Mesendoderm (in vitro differentiated cells): Measurements from ENCODE around the gene SEC61B.

Experiments
- DNase-seq: peaks from one replicate; pipeline ENCODE4 v3.0.0; 2013
- H2AK5ac ChIP-seq: 2 replicates; pipeline ENCODE4 v1.6.1; 2013; ENCODE audit warnings: low read length, inconsistent platforms
- H2BK120ac ChIP-seq: 2 replicates; pipeline ENCODE4 v1.6.1; 2013; ENCODE audit warnings: low read depth, mild to moderate bottlenecking, low read length, moderate library complexity, mixed read lengths
- H2BK15ac ChIP-seq: replicated peaks from 2 replicates; pipeline ENCODE4 v1.6.1; 2013; ENCODE audit warnings: low read depth, mild to moderate bottlenecking, moderate library complexity
- H2BK5ac ChIP-seq: 2 replicates; pipeline ENCODE4 v1.6.1; 2013; ENCODE audit warnings: low read length, inconsistent platforms
- H3K18ac ChIP-seq: 2 replicates; pipeline ENCODE4 v1.6.1; 2013; ENCODE audit warnings: mild to moderate bottlenecking, low read length, mixed read lengths
- H3K23ac ChIP-seq: one replicate; pipeline ENCODE4 v1.6.1; 2013; ENCODE audit warnings: low read length
- H3K27ac ChIP-seq: 2 replicates; pipeline ENCODE4 v1.5.1; 2013; ENCODE audit warnings: low read depth, mild to moderate bottlenecking, inconsistent platforms, low read length, moderate library complexity
- H3K27me3 ChIP-seq: 2 replicates; pipeline ENCODE4 v1.6.1; 2013; ENCODE audit warnings: low read length, control low read depth, mild to moderate bottlenecking, inconsistent platforms; ENCODE audit not compliant: insufficient read depth, poor library complexity
- H3K36me3 ChIP-seq: 2 replicates; pipeline ENCODE4 v1.6.1; 2013; ENCODE audit warnings: low read length, inconsistent platforms; ENCODE audit not compliant: control insufficient read depth, insufficient read depth
- H3K4ac ChIP-seq: one replicate; pipeline ENCODE4 v1.6.1; 2013; ENCODE audit warnings: low read depth, mild to moderate bottlenecking, low read length, moderate library complexity
- H3K4me1 ChIP-seq: 2 replicates; pipeline ENCODE4 v1.6.1; 2013; ENCODE audit warnings: low read depth, low read length, inconsistent platforms; ENCODE audit not compliant: control insufficient read depth
- H3K4me2 ChIP-seq: 2 replicates; pipeline ENCODE4 v1.6.1; 2013; ENCODE audit warnings: low read length
- H3K4me3 ChIP-seq: 2 replicates; pipeline ENCODE4 v1.5.1; 2013; ENCODE audit warnings: mild to moderate bottlenecking, low read length
- H3K56ac ChIP-seq: one replicate; pipeline ENCODE4 v1.6.1; 2013; ENCODE audit warnings: low read length
- H3K79me1 ChIP-seq: 2 replicates; pipeline ENCODE4 v1.6.1; 2013; ENCODE audit warnings: low read length, inconsistent platforms
- H3K79me2 ChIP-seq: 2 replicates; pipeline ENCODE4 v1.6.1; 2013; ENCODE audit warnings: mild to moderate bottlenecking, low read length; ENCODE audit not compliant: control insufficient read depth, insufficient read depth
- H3K9ac ChIP-seq: 2 replicates; pipeline ENCODE4 v1.6.1; 2013; ENCODE audit warnings: low read length, inconsistent platforms
- H4K5ac ChIP-seq: one replicate; pipeline ENCODE4 v1.6.1; 2013; ENCODE audit warnings: low read length
- H4K8ac ChIP-seq: one replicate; pipeline ENCODE4 v1.6.1; 2013; ENCODE audit warnings: low read depth, mild to moderate bottlenecking, control low read depth, low read length, moderate library complexity
- WGBS: extraction: QIAGEN DNeasy Blood & Tissue Kit; methylation state at CpG from one replicate; pipeline ENCODE4 v1.1.7; 2013; ENCODE audit warnings: low lambda C conversion rate, missing lambda C conversion rate; ENCODE audit not compliant: insufficient coverage; ENCODE audit errors: extremely low coverage; 5-methylcytosine and 5-hydroxymethylcytosine counted together

Gene SEC61B

DNA sequence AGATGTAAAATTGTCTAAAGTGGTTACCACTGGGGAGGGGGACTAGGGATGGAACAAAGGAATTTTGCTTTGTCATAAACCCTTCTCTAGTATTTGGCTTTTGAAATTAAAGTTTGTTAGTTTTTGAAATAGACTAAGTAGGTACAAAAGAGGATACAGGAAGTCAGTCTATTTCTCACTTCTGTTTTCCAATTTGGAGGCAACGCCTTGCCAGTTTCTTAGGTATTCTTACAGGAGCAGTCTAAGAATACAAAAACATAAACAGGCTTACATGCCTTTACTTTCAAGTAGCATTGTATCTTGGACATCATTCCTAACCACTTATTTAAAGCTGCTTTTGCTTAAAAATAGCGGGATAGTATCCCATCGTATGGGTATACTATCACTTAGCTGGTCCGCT, 34.8 kb upstream of the SEC61B start:
- H3K27ac ChIP-seq: no peak overlapping the region
- no peak overlapping the region for H3K18ac ChIP-seq
- H3K4me3 ChIP-seq: no peak overlapping the region
- no peak overlapping the region for H3K23ac ChIP-seq
- no peak overlapping the region for H2AK5ac ChIP-seq
- no peak overlapping the region for H3K4me2 ChIP-seq
- WGBS: no CpG with 5 or more reads among the region's 4 CpGs
- no peak overlapping the region for H4K5ac ChIP-seq
- no peak overlapping the region for H4K8ac ChIP-seq
- no peak for DNase-seq
- no peak overlapping the region for H3K56ac ChIP-seq
- H2BK5ac ChIP-seq: no peak overlapping the region
- no peaks in the 10 kb centered on the region for H3K79me1 ChIP-seq
- no peak overlapping the region for H3K9ac ChIP-seq
- no peak overlapping the region for H2BK120ac ChIP-seq
- no peak overlapping the region for H2BK15ac ChIP-seq
- H3K79me2 ChIP-seq: no peaks in the 10 kb centered on the region
- no peaks in the 10 kb centered on the region for H3K36me3 ChIP-seq
- H3K4me1 ChIP-seq: no peaks in the 10 kb centered on the region
- H3K27me3 ChIP-seq: no peaks in the 10 kb centered on the region
- H3K4ac ChIP-seq: no peak overlapping the region

GRCh38 chr9:99189186-99189585, 32.9 kb upstream of the SEC61B start:
- Histone ChIP-seq H3K79me2 (no peaks in the 10 kb centered on the region), H3K27me3 (no peaks in the 10 kb centered on the region), H2BK120ac (no peak overlapping the region), H3K4ac (no peak overlapping the region), H2AK5ac (no peak overlapping the region), H2BK15ac (no peak overlapping the region), H4K8ac (no peak overlapping the region), H3K36me3 (no peaks in the 10 kb centered on the region), H3K56ac (no peak overlapping the region), H3K27ac (no peak overlapping the region), H3K18ac (no peak overlapping the region), H3K4me3 (no peak overlapping the region), H2BK5ac (no peak overlapping the region), H3K23ac (no peak overlapping the region), H4K5ac (no peak overlapping the region), H3K79me1 (no peaks in the 10 kb centered on the region), H3K4me1 (no peaks in the 10 kb centered on the region), H3K4me2 (no peak overlapping the region), H3K9ac (no peak overlapping the region)
- no CpG with 5 or more reads among the region's 2 CpGs for WGBS
- no peak for DNase-seq

GRCh38 chr9:99189887-99190596, 32.0 kb upstream of the SEC61B start:
- Histone ChIP-seq H3K23ac (no peak overlapping the region), H3K27me3 (no peaks in the 10 kb centered on the region), H2BK120ac (no peak overlapping the region), H2AK5ac (no peak overlapping the region), H3K4me2 (no peak overlapping the region), H2BK15ac (no peak overlapping the region), H3K4ac (no peak overlapping the region), H3K9ac (no peak overlapping the region), H3K4me3 (no peak overlapping the region), H3K79me1 (no peaks in the 10 kb centered on the region), H3K79me2 (no peaks in the 10 kb centered on the region), H4K5ac (no peak overlapping the region), H3K36me3 (no peaks in the 10 kb centered on the region), H3K27ac (no peak overlapping the region), H3K56ac (no peak overlapping the region), H3K4me1 (no peaks in the 10 kb centered on the region), H3K18ac (no peak overlapping the region), H2BK5ac (no peak overlapping the region), H4K8ac (no peak overlapping the region)
- DNase-seq: no peak
- no CpG with 5 or more reads among the region's 8 CpGs for WGBS

DNA sequence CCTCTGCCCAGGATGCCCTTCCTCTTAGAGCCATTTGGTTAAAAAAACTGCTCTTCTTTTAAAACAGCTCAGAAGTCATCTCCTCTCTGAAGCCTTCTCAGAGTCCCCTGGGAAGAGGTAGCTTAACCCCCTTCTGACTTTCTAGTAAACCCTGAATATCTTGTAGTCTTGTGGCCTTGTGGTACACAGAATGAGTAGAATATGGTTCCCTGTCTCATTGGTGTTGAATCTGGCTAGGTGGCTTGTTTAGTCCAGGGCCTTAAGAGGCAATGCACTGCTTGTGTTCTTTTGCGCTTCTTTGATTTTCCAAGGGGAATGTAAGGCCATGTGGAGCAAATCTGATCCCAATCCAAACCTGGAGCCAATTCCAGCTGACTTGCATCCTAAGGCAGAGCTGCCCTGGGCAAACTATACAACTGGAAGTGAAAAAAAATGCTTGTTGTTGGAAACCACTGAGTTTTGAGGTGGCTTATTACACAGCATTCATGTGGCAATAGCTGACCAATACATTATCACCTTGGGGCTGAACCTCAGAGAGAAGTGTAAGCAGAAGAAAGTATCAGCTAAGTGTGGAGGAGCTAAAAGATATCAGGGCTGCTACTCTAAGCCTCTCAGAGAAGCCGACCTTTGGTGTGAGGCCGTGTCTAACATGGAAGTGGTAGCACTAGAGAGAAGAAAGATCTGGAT, 31.3 kb upstream of the SEC61B start:
- Histone ChIP-seq H4K8ac (no peak overlapping the region), H3K4ac (no peak overlapping the region), H4K5ac (no peak overlapping the region), H2BK15ac (no peak overlapping the region), H3K4me3 (no peak overlapping the region), H3K4me1 (no peaks in the 10 kb centered on the region), H3K4me2 (no peak overlapping the region), H2BK5ac (no peak overlapping the region), H3K18ac (no peak overlapping the region), H3K79me2 (no peaks in the 10 kb centered on the region), H2AK5ac (no peak overlapping the region), H3K27me3 (no peaks in the 10 kb centered on the region), H3K27ac (no peak overlapping the region), H3K36me3 (no peaks in the 10 kb centered on the region), H3K23ac (no peak overlapping the region), H3K79me1 (no peaks in the 10 kb centered on the region), H3K9ac (no peak overlapping the region), H3K56ac (no peak overlapping the region), H2BK120ac (no peak overlapping the region)
- no CpG with 5 or more reads among the region's 3 CpGs for WGBS
- DNase-seq: no peak

- peak; percentile 52 for DNase-seq
- H3K4me3 ChIP-seq: no peak overlapping the region
- H3K79me1 ChIP-seq: no peaks in the 10 kb centered on the region
- H3K4ac ChIP-seq: no peak overlapping the region
- no peak overlapping the region for H3K23ac ChIP-seq
- no peak overlapping the region for H4K8ac ChIP-seq
- H2BK5ac ChIP-seq: no peak overlapping the region
- H3K27ac ChIP-seq: no peak overlapping the region
- no peak overlapping the region for H3K4me2 ChIP-seq
- H2AK5ac ChIP-seq: no peak overlapping the region
- no peak overlapping the region for H3K9ac ChIP-seq
- no peak overlapping the region for H2BK15ac ChIP-seq
- no peak overlapping the region for H2BK120ac ChIP-seq
- no peaks in the 10 kb centered on the region for H3K79me2 ChIP-seq
- no peaks in the 10 kb centered on the region for H3K4me1 ChIP-seq
- H3K18ac ChIP-seq: no peak overlapping the region
- no peak overlapping the region for H4K5ac ChIP-seq
- H3K27me3 ChIP-seq: no peaks in the 10 kb centered on the region
- H3K36me3 ChIP-seq: no peaks in the 10 kb centered on the region
- WGBS: no CpG with 5 or more reads among the region's 5 CpGs
- no peak overlapping the region for H3K56ac ChIP-seq
Measured at GRCh38 chr9:99192786-99193465, 29.2 kb upstream of the SEC61B start.
